Spleen (tissue), 11 donors: Measurements from ENCODE around the gene SDK1. TPM values are rescaled to one million over a fixed set of nuclear protein-coding genes. Genes with fewer than 3 reads are reported as not detected.

Source experiments
- DNase-seq: peaks from one replicate; pipeline ENCODE4 v3.0.0-alpha.2; 2020
- H3K27ac ChIP-seq, 8 donors: fragments of 200-600 bp; sonication (generic) in 7 of 8; 1 replicate in 4 of 8; 2 replicates in 4 of 8; pipeline versions ENCODE4 v1.5.0 to v1.8.0; 2016 to 2021; ENCODE audit warnings: inconsistent platforms in 4 of 8, mild to moderate bottlenecking in 4 of 8, moderate library complexity in 1 of 8
- H3K27me3 ChIP-seq, 7 donors: fragments of 200-600 bp; sonication (generic) in 6 of 7; replicated peaks in 1 of 7; 1 replicate in 4 of 7; 2 replicates in 3 of 7; pipeline versions ENCODE4 v1.5.0 to v1.8.0; 2016 to 2021; ENCODE audit warnings: inconsistent platforms in 3 of 7, mild to moderate bottlenecking in 1 of 7
- H3K36me3 ChIP-seq, 6 donors: fragments of 200-600 bp; sonication (generic) in 5 of 6; 1 replicate in 4 of 6; 2 replicates in 2 of 6; pipeline versions ENCODE4 v1.5.0 to v1.8.0; 2016 to 2021; ENCODE audit warnings: inconsistent platforms in 2 of 6
- H3K4me1 ChIP-seq, 6 donors: fragments of 200-600 bp; sonication (generic) in 5 of 6; 1 replicate in 3 of 6; 2 replicates in 3 of 6; pipeline versions ENCODE4 v1.5.0 to v1.8.0; 2016 to 2021; ENCODE audit warnings: inconsistent platforms in 3 of 6
- H3K4me3 ChIP-seq, 8 donors: fragments of 200-600 bp; sonication (generic) in 7 of 8; 1 replicate in 4 of 8; 2 replicates in 4 of 8; pipeline versions ENCODE4 v1.5.0 to v1.8.0; 2016 to 2021; ENCODE audit warnings: inconsistent platforms in 4 of 8, mild to moderate bottlenecking in 4 of 8, moderate library complexity in 2 of 8
- H3K9me3 ChIP-seq, 8 donors: fragments of 200-600 bp; sonication (generic) in 7 of 8; 1 replicate in 4 of 8; 2 replicates in 4 of 8; pipeline versions ENCODE4 v1.5.0 to v1.8.0; 2016 to 2021; ENCODE audit warnings: inconsistent platforms in 4 of 8
- CTCF ChIP-seq, 11 experiments: fragments of 200-600 bp in 7 of 11; fragments of 450-650 bp in 4 of 11; sonication (generic) in 4 of 11; IDR thresholded peaks in 8 of 11; conservative IDR thresholded peaks in 3 of 11; 1 replicate in 7 of 11; 2 replicates in 4 of 11; pipeline versions ENCODE4 v1.4.0 to v1.8.0; 2016 to 2021; ENCODE audit warnings: antibody characterized with exemption in 11 of 11, inconsistent platforms in 4 of 11, mild to moderate bottlenecking in 1 of 11
- POLR2A ChIP-seq, 3 donors: fragments of 450-650 bp; IDR thresholded peaks; one replicate each; pipeline ENCODE4 v1.5.1; 2017; ENCODE audit warnings: antibody characterized with exemption in 3 of 3, mild to moderate bottlenecking in 1 of 3
- POLR2AphosphoS5 ChIP-seq, 3 donors: sonication (generic); formaldehyde crosslinking; IDR thresholded peaks; one replicate each; pipeline ENCODE4 v1.5.1; 2017; ENCODE audit warnings: antibody characterized with exemption in 3 of 3
- WGBS, 5 donors: extraction: QIAGEN DNeasy Blood & Tissue Kit in 3 of 5; methylation state at CpG; one replicate each; pipeline versions ENCODE4 v1.1.5 to v1.1.7; 2013 to 2018; 5-methylcytosine and 5-hydroxymethylcytosine counted together
- intact Hi-C: fragments of 100-400 bp; cut with DNase I; formaldehyde crosslinking; loops from one replicate; pipeline ENCODE4 v1.15.0; 2023; ENCODE audit warnings: low total_unique reads
- polyA plus RNA-seq, 3 donors: library from polyadenylated mRNA; stranded (reverse); fragments of 200-250 nt; gene quantifications; one replicate each; pipeline ENCODE4 v1.2.1, GENCODE V29; 2013
- total RNA-seq, 7 donors: library from RNA; depleted of rRNA in 3 of 7; stranded (reverse); fragments of >200 nt in 3 of 7; fragmentation: NEBNext Ultra II Directional in 4 of 7; extraction: Animal tissue kit (Norgen Biotek cat#: 25700) in 4 of 7; gene quantifications; one replicate each; pipeline versions ENCODE4 v1.1.0 to v1.2.1, GENCODE V29; 2016 to 2021
- donor health status: healthy with polysubstance abuse.
- donor health status: DM: no; HTN: no; CAD: no; lungs with moderate emphysema.
- donor health status: DM: no; HTN: no; CAD: no.
- donor health status: Bipolar disorder and iron deficiency.
- donor health status: healthy.
- donor health status: DM: no; HTN: no; CAD: no.
- donor health status: DM: yes; HTN: yes; CAD: no.

The SDK1 gene
- total and polyA plus RNA-seq, 10 donors = 3.2 to 54.1 (median 35.1) TPM

GRCh38 chr7:3942816-3943745 lies 642.0 kb downstream of the SDK1 start:
- peak in 2 of 3 donors; percentile 42 to 43 for TF ChIP-seq POLR2AphosphoS5 (IDR thresholded peaks at IDR 0.05)
- TF ChIP-seq POLR2A (IDR thresholded peaks at IDR 0.05) = no peak
- no peak for TF ChIP-seq CTCF (IDR thresholded peaks at IDR 0.05 in 8 of 11, conservative IDR thresholded peaks at IDR 0.05 in 3 of 11)
- Histone ChIP-seq H3K27ac (peak overlapping the region; percentile 35 to 81 (median 74)), H3K4me1 (peaks cover 0 to 4% (median 0%) of the 10 kb centered on the region in 6 donors), H3K9me3 (peaks cover 0 to 17% (median 13%) of the 10 kb centered on the region in 8 donors), H3K27me3 (peaks cover 0 to 5% (median 0%) of the 10 kb centered on the region in 7 donors), H3K4me3 (no peak overlapping the region), H3K36me3 (no peaks in the 10 kb centered on the region)
- intact Hi-C loops = no loop called here
- WGBS, 5 donors = 67 to 86% (median 74%) methylated on average over 28 to 30 of the region's 30 CpGs
- DNase-seq = no peak

- DNase-seq = no peak
- H3K27ac ChIP-seq = peak overlapping the region in 6 of 8 donors; percentile 27 to 81 (median 74)
- peaks cover 0 to 11% (median 2%) of the 10 kb centered on the region in 6 donors for H3K4me1 ChIP-seq
- no peaks in the 10 kb centered on the region for H3K36me3 ChIP-seq
- peaks cover 0 to 17% (median 13%) of the 10 kb centered on the region in 8 donors for H3K9me3 ChIP-seq
- TF ChIP-seq POLR2AphosphoS5 (IDR thresholded peaks at IDR 0.05) (no peak), CTCF (IDR thresholded peaks at IDR 0.05 in 8 of 11, conservative IDR thresholded peaks at IDR 0.05 in 3 of 11) (no peak), POLR2A (IDR thresholded peaks at IDR 0.05) (no peak)
- intact Hi-C loops = no loop called here
- peaks cover 0 to 5% (median 0%) of the 10 kb centered on the region in 7 donors for H3K27me3 ChIP-seq
- H3K4me3 ChIP-seq = no peak overlapping the region
- WGBS, 5 donors = 72 to 83% (median 79%) methylated on average over 10 of the region's 10 CpGs
Observed at GRCh38 chr7:3943779-3944520, 642.9 kb downstream of the SDK1 start.

- no peak overlapping the region for H3K4me3 ChIP-seq
- H3K4me1 ChIP-seq = peaks cover 0 to 22% (median 10%) of the 10 kb centered on the region in 6 donors
- TF ChIP-seq POLR2AphosphoS5 (IDR thresholded peaks at IDR 0.05) = no peak
- no peak for TF ChIP-seq CTCF (IDR thresholded peaks at IDR 0.05 in 8 of 11, conservative IDR thresholded peaks at IDR 0.05 in 3 of 11)
- no peak for TF ChIP-seq POLR2A (IDR thresholded peaks at IDR 0.05)
- WGBS, 5 donors = 81 to 91% (median 81%) methylated on average over 16 of the region's 16 CpGs
- H3K36me3 ChIP-seq = peaks cover 0 to 7% (median 0%) of the 10 kb centered on the region in 6 donors
- peak overlapping the region in 6 of 8 donors; percentile 29 to 78 (median 50) for H3K27ac ChIP-seq
- H3K9me3 ChIP-seq = peaks cover 0 to 17% (median 13%) of the 10 kb centered on the region in 8 donors
- intact Hi-C loops = no loop called here
- H3K27me3 ChIP-seq = no peaks in the 10 kb centered on the region
- no peak for DNase-seq
Observed at GRCh38 chr7:3949242-3949640, 648.2 kb downstream of the SDK1 start.
